ENCODE measurements around the gene PPP6R3.
"Not testable (repeated sequence)": the region's sequence is repeated elsewhere in the genome, so short reads cannot be mapped to it uniquely, and the experiment has no call there.

The PPP6R3 gene

DNA sequence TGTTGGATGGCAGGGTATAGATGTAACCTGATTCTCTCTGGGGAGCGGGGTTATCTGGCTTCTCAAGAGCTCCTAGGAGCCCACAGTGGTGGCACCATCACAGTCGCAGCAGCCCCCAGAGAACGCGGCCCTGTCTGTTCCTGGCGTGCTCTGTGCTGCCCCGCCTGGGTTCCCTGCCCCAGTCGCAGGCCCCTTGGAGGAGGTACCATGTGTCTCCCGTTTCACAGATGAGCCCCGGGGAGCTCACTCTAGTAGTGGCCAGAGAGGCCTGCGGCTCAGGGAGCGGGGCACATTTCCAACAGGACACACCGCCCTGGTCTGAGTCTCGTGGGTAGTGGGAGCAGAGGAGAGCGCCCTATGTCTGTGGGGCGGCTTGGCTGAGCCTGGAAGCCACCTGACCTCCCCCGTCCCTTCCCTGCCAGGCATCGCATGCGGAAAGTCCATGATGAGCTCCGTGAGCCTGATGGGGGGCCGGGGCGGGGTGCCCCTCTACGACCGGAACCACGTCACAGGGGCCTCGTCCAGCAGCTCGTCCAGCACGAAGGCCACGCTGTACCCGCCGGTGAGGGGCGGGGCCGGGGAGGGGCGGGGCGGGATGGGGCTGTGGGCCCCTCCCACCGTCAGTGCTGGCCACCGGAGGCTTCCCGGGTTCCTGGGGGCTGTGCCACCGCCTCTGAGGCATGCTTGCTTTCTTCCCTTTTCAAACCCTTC, 21.0 kb upstream of the PPP6R3 start:
- H3K27me3 Mint-ChIP-seq, result no peaks in the 10 kb centered on the region
- intact Hi-C loops (cut with micrococcal nuclease), result no loop called here
- H3K36me3 Mint-ChIP-seq (ENCODE audit: low read depth), result no peaks in the 10 kb centered on the region
- H3K9me3 Mint-ChIP-seq, result no peaks in the 10 kb centered on the region
- peaks cover 20% of the 10 kb centered on the region for H3K4me1 Mint-ChIP-seq (ENCODE audit: low read depth)
- no peak overlapping the region for H3K27ac Mint-ChIP-seq
- no peak overlapping the region for H3K4me3 Mint-ChIP-seq

DNA sequence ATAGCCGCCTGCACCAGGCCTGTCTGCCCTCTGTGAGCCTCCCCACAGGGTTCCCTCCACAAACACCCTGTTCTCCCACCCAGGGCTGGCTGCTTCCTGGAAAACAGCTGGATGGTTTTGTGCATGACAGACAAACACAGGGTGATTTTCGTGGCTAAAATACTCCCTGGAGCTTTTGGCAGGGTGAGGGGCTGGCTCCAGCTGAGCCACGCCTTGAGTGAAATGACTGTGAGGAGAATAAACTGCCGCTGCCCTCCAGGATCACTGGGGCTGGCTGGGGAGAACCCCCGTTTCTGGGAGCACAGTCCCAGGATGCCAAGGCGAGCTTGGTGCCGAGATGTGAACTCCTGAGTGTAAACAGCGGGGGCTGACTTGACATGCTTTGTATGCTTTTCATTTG, 20.3 kb upstream of the PPP6R3 start:
- intact Hi-C loops (cut with micrococcal nuclease), result no loop called here
- peaks cover 20% of the 10 kb centered on the region for H3K4me1 Mint-ChIP-seq (ENCODE audit: low read depth)
- no peak overlapping the region for H3K4me3 Mint-ChIP-seq
- H3K27me3 Mint-ChIP-seq, result no peaks in the 10 kb centered on the region
- H3K27ac Mint-ChIP-seq, result no peak overlapping the region
- H3K36me3 Mint-ChIP-seq (ENCODE audit: low read depth), result no peaks in the 10 kb centered on the region
- no peaks in the 10 kb centered on the region for H3K9me3 Mint-ChIP-seq

DNA sequence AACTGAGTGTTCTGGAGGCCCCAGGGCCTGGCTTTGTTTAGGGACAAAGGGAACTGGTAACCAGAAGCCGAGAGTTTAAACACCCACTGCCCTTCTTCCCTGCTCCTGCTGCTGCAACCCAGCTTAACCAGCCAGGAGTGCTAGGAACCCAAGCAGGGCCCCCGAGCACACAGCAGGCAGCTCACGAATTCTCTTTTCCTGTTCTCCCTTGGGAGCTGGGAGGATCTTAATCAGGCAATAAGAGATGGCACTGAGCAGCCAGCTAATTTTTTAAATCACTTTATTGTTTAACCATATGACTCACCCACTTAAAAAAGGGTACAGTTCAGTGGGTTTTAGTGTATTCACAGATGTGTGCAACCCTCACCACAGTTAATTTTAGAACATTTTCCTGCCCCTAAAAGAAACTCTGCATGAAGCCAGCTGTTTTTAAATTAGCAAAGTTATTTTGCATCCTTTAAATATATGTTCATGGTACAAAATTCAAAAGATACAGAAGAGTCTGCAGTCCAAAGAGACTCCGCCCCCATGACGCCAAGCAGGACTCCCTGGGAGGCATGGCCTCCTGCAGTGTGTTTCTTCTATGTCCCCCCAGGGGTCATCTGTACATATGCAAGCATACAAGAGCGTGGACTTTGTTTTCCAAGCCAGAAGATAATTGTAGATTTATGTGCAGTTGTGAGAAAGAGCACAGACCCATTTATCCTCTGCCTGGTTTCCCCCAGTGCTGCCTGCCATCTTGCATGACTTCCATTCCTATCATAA, 18.9 kb upstream of the PPP6R3 start:
- H3K36me3 Mint-ChIP-seq (ENCODE audit: low read depth), result no peaks in the 10 kb centered on the region
- intact Hi-C loops (cut with micrococcal nuclease), result no loop called here

DNA sequence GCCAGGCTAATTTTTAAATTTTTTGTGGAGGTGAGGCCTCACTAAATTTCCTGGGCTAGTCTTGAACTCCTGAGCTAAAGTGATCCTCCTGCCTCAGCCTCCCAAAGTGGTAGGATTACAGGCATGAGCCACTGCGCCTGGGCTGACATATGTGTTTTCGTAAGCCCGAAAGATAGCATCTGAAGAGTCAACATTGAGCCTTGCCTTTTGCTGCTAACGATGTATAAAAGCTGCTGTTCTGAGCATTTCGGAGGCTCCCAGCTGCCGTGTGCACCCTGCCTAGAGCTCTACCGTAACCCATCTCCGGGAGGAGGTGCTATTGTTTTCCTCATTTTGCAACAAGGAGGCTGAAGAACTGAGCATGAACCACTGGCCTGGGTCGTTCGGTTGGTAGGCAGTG, 18.1 kb upstream of the PPP6R3 start:
- Mint-ChIP-seq H3K4me1 (ENCODE audit: low read depth) (peaks cover 15% of the 10 kb centered on the region), H3K9me3 (no peaks in the 10 kb centered on the region), H3K36me3 (ENCODE audit: low read depth) (no peaks in the 10 kb centered on the region), H3K27ac (no peak overlapping the region), H3K4me3 (no peak overlapping the region), H3K27me3 (no peaks in the 10 kb centered on the region)
- intact Hi-C loops (cut with micrococcal nuclease), result no loop called here

More for the DNA sequence above, 18.9 kb upstream of the PPP6R3 start:
- H3K27ac Mint-ChIP-seq, result no peak overlapping the region
- no peak overlapping the region for H3K4me3 Mint-ChIP-seq
- H3K27me3 Mint-ChIP-seq, result no peaks in the 10 kb centered on the region
- H3K9me3 Mint-ChIP-seq, result no peaks in the 10 kb centered on the region
- H3K4me1 Mint-ChIP-seq (ENCODE audit: low read depth), result peaks cover 20% of the 10 kb centered on the region

DNA sequence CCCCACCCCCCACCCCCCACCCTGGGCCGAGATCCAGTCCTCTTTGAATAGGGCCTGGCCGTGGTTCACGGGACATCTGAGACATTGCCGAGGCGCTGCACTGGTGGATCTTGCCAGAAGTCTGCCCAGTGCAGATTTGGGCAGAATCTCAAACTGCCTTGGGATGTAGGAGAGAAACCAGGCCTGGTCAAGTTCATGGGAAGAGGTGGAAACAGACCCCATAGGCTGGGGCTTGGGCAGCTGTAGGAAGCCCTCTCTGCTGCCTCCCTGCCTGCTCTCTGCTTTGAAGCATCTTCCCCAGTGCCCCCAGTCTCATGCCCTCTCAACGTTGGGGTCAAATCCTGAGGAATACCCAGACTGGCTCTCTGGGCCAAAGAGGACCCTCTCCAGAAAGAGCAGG, 16.0 kb upstream of the PPP6R3 start:
- Mint-ChIP-seq H3K4me1 (ENCODE audit: low read depth) (peaks cover 7% of the 10 kb centered on the region), H3K9me3 (no peaks in the 10 kb centered on the region), H3K27ac (no peak overlapping the region), H3K4me3 (no peak overlapping the region), H3K27me3 (no peaks in the 10 kb centered on the region), H3K36me3 (ENCODE audit: low read depth) (no peaks in the 10 kb centered on the region)
- intact Hi-C loops (cut with micrococcal nuclease), result no loop called here

DNA sequence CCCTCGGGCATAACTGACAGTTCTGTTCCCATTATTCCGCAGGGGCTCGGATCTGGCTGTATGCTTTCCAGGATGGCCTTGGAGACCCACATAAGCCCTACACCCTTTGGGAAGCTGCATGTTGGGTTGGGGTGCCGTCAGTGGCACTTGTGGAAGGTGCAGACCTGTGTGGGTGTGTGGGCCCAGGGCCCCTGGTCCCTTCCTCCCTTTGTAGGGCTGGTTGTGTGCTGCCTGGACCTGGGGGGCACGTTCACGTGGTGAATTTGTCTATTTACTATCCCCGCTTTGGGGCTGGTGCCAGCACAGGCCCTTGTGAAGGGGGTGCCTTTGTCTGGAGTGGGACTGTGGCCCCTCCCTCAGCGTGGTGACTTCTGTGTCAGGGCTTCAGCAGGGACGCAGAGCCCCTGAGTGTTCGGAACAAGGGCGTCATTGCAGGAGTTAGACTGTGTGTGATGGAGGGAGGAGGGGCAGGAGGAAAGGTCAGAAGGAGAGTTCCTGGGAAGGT, 15.0 kb upstream of the PPP6R3 start:
- intact Hi-C loops (cut with micrococcal nuclease), result loop anchor here (2.0 kb wide), 1 partner anchor 237 kb away; no protein-coding TSS in a partner anchor
- Mint-ChIP-seq H3K27ac (no peak overlapping the region), H3K27me3 (no peaks in the 10 kb centered on the region), H3K36me3 (ENCODE audit: low read depth) (no peaks in the 10 kb centered on the region), H3K4me1 (ENCODE audit: low read depth) (peaks cover 7% of the 10 kb centered on the region), H3K9me3 (no peaks in the 10 kb centered on the region), H3K4me3 (no peak overlapping the region)

DNA sequence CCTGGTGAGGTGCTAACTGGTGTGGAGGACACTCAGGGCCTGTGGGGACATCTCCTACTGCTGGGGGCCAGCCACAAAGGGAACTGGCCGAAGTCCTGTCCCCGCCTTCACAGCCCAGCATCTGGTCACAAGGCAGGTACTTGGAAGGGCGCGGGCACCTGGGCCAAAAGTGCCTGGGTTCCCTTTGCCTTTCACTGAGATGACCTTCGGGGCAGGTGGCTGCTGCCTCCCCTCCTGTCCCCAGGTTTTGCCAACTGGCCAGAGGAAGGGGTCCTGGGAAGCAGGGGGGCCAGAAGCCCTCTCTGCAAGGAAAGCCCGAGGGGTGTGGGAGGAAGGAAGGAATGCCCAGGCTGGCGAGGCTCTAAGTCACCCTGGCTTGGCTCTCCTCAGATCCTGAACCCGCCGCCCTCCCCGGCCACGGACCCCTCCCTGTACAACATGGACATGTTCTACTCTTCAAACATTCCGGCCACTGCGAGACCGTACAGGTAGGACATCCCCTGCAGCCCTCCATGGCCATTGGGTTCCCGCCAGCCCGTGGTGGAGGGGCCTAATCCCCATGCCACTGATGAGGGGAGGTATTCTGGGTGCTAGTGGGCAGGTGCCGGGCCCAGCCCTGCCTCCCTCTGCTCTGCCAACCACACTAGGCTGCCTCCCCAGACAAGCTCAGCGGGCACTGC, 14.4 kb upstream of the PPP6R3 start:
- no peaks in the 10 kb centered on the region for H3K9me3 Mint-ChIP-seq

DNA sequence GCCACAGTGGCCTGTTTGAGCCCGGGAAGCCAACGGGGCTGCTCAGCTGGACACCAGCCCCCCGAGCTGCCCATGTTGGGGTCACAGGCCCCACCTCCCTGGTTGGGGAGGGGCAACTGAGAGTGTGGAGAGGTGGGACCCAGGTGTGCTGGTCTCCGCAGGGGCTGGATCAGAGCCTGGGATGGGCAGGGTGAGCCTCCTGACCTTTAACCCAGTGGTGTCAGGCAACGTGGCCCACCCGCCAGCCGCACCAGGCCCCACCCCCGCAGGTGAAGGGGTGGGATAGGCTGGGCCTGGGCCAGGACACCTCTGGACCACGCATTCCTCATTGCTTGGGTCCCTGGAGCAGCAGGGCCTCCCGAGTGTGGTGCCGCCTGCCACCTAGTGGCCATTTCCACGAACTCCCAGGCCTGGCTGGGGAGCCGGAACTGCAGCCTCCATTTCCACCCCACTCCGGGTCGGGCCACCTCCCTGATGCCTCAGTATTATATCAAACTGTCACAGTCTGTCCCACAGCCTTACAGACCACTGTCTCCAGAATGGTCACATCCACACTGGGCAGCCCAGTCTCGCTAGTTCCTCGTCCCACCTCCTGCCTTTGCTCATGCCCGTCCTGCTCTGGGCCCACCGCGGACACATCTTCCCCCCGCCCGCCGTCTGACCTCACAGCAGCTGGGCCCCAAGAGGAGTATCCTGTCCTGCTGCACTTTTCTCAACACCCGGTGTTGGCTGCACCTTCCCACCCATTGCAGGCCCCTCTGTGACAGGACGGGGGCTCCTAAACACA, 13.3 kb upstream of the PPP6R3 start:
- Mint-ChIP-seq H3K36me3 (ENCODE audit: low read depth) (no peaks in the 10 kb centered on the region), H3K4me3 (no peak overlapping the region), H3K27ac (no peak overlapping the region), H3K4me1 (ENCODE audit: low read depth) (peaks cover 7% of the 10 kb centered on the region), H3K27me3 (no peaks in the 10 kb centered on the region), H3K9me3 (no peaks in the 10 kb centered on the region)
- intact Hi-C loops (cut with micrococcal nuclease), result loop anchor here (1.0 to 2.0 kb wide), 3 partner anchors 149 to 238 kb away; no protein-coding TSS in a partner anchor

More for the DNA sequence above, 14.4 kb upstream of the PPP6R3 start:
- Mint-ChIP-seq H3K4me1 (ENCODE audit: low read depth) (peaks cover 7% of the 10 kb centered on the region), H3K36me3 (ENCODE audit: low read depth) (no peaks in the 10 kb centered on the region), H3K27me3 (no peaks in the 10 kb centered on the region), H3K27ac (no peak overlapping the region), H3K4me3 (no peak overlapping the region)
- intact Hi-C loops (cut with micrococcal nuclease), result loop anchor here (2.0 kb wide), 1 partner anchor 237 kb away; no protein-coding TSS in a partner anchor

DNA sequence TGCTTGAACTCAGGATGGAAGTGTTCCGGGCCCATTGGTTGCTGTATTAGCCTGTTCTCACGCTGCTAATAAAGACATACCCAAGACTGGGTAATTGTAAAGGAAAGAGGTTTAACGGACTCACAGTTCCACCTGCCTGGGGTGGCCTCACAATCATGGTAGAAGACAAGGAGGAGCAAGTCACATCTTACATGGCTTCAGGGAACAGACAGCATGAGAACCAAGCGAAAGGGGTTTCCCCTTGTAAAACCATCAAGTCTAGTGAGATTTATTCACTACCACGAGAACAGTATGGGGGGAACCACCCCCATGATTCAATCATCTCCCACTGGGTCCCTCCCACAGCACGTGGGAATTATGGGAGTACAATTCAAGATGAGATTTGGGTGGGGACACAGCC, 12.6 kb upstream of the PPP6R3 start:
- not testable (repeated sequence) for H3K27me3 Mint-ChIP-seq; H3K27ac Mint-ChIP-seq; H3K9me3 Mint-ChIP-seq; H3K4me1 Mint-ChIP-seq (ENCODE audit: low read depth); H3K36me3 Mint-ChIP-seq (ENCODE audit: low read depth); H3K4me3 Mint-ChIP-seq
- intact Hi-C loops (cut with micrococcal nuclease), result loop anchor here (1.0 to 2.0 kb wide), 3 partner anchors 150 to 239 kb away; no protein-coding TSS in a partner anchor

DNA sequence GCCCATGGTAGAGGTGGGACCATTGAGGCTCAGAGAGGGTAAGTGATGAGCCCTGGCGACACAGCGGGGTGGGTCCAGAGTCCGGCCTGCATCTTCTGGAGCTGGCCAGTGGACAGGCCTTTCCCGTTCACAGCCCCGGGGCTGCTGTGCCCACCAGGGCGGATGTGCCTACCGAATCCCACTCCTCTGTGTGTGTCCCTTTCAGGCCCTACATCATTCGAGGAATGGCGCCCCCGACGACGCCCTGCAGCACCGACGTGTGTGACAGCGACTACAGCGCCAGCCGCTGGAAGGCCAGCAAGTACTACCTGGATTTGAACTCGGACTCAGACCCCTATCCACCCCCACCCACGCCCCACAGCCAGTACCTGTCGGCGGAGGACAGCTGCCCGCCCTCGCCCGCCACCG, 11.9 kb upstream of the PPP6R3 start:
- no peaks in the 10 kb centered on the region for H3K27me3 Mint-ChIP-seq
- H3K4me3 Mint-ChIP-seq, result no peak overlapping the region
- no peak overlapping the region for H3K27ac Mint-ChIP-seq
- no peaks in the 10 kb centered on the region for H3K36me3 Mint-ChIP-seq (ENCODE audit: low read depth)
- H3K4me1 Mint-ChIP-seq (ENCODE audit: low read depth), result peaks cover 7% of the 10 kb centered on the region
- intact Hi-C loops (cut with micrococcal nuclease), result no loop called here
- no peaks in the 10 kb centered on the region for H3K9me3 Mint-ChIP-seq

DNA sequence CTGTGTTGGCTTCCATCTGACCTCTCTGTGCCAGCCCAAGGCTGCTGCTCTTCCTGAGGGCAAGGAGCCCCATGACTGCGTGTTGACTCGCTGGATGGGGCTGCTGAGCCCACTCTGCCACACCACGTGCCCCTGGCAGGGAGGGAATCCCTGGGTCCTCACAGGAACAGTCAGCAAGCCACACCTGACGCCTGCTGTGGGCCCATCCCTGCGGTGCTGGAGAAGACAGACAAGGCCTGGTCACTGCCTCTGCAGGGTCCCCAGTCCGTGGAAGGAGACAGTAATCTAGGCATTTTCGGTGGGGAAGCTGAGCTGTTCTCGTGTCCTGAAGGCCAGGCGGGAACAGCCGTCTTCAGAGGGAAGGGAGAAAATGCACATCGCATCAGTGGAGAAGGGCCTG, 10.6 kb upstream of the PPP6R3 start:
- Mint-ChIP-seq H3K9me3 (no peaks in the 10 kb centered on the region), H3K36me3 (ENCODE audit: low read depth) (no peaks in the 10 kb centered on the region), H3K27me3 (peaks cover 5% of the 10 kb centered on the region), H3K4me3 (no peak overlapping the region), H3K4me1 (ENCODE audit: low read depth) (peaks cover 7% of the 10 kb centered on the region), H3K27ac (no peak overlapping the region)
- intact Hi-C loops (cut with micrococcal nuclease), result loop anchor here (5.0 kb wide), 1 partner anchor 427 kb away; no protein-coding TSS in a partner anchor

DNA sequence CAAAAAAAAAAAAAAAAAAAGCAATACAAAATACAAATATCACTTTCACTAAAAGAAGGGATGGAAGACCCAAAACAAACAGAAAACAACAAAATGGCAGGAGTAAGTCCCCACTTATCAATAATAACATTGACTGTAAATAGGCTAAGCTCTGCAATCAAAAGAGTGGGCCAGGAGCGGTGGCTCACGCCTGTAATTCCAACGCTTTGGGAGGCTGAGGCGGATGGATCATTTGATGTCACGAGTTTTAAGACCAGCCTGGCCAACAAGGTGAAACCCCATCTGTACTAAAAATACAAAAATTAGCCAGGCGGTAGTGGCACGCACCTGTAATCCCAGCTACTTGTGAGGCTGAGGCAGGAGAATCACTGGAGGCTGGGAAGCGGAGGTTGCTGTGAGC, 9.8 kb upstream of the PPP6R3 start:
- Mint-ChIP-seq H3K4me3 (no peak overlapping the region), H3K27me3 (peaks cover 10% of the 10 kb centered on the region)

DNA sequence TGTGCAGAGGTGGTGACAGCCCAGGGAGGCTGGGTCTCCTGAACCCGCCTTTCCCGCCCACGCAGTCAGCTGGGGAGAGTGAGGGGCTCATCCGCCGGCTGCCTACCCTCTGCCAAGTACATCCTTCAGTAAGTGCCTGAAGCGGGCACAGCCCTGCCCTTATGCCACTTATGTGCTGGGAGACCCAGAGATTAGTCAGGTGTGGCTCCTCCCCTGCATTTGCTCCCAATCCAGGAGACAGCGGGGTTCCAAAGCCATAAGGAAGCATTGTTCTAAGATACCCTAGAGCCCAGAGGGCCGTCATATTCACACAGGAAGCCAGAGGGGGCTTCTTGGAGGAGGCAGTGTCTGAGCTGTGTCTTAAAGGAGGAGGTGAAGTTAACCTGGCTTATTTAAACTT, 5.8 kb upstream of the PPP6R3 start:
- no peaks in the 10 kb centered on the region for H3K9me3 Mint-ChIP-seq
- intact Hi-C loops (cut with micrococcal nuclease), result loop anchor here (5.0 kb wide), 1 partner anchor 423 kb away; no protein-coding TSS in a partner anchor
- H3K27me3 Mint-ChIP-seq, result peaks cover 12% of the 10 kb centered on the region
- H3K4me1 Mint-ChIP-seq (ENCODE audit: low read depth), result peaks cover 9% of the 10 kb centered on the region
- H3K36me3 Mint-ChIP-seq (ENCODE audit: low read depth), result no peaks in the 10 kb centered on the region
- H3K27ac Mint-ChIP-seq, result no peak overlapping the region
- H3K4me3 Mint-ChIP-seq, result no peak overlapping the region

More for the DNA sequence above, 9.8 kb upstream of the PPP6R3 start:
- H3K4me1 Mint-ChIP-seq (ENCODE audit: low read depth), result peaks cover 7% of the 10 kb centered on the region
- intact Hi-C loops (cut with micrococcal nuclease), result loop anchor here (5.0 kb wide), 1 partner anchor 427 kb away; no protein-coding TSS in a partner anchor
- no peak overlapping the region for H3K27ac Mint-ChIP-seq
- H3K36me3 Mint-ChIP-seq (ENCODE audit: low read depth), result no peaks in the 10 kb centered on the region
- H3K9me3 Mint-ChIP-seq, result no peaks in the 10 kb centered on the region

All from dendritic cell treated with granulocyte-macrophage colony-stimulating factor and Interleukin-4, amounts not matched to agents 40 ng/mL and 50 ng/mL, for 4 days (primary cell).